T-helper 9 cell (primary cell): ENCODE measurements around the gene BUD13.
A peak's percentile ranks its signal among the peaks of the same experiment; 100 is the strongest.
"Not testable (repeated sequence)": the region's sequence is repeated elsewhere in the genome, so short reads cannot be mapped to it uniquely, and the experiment has no call there.

Experiments
- DNase-seq: peaks from one replicate; pipeline ENCODE4 v3.0.0-alpha.2; 2020
- total RNA-seq, 2 donors: gene quantifications; one replicate each; lab custom pipeline; 2026; lab: John Stamatoyannopoulos, UW

BUD13 gene, protein sequence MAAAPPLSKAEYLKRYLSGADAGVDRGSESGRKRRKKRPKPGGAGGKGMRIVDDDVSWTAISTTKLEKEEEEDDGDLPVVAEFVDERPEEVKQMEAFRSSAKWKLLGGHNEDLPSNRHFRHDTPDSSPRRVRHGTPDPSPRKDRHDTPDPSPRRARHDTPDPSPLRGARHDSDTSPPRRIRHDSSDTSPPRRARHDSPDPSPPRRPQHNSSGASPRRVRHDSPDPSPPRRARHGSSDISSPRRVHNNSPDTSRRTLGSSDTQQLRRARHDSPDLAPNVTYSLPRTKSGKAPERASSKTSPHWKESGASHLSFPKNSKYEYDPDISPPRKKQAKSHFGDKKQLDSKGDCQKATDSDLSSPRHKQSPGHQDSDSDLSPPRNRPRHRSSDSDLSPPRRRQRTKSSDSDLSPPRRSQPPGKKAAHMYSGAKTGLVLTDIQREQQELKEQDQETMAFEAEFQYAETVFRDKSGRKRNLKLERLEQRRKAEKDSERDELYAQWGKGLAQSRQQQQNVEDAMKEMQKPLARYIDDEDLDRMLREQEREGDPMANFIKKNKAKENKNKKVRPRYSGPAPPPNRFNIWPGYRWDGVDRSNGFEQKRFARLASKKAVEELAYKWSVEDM
- 18.8 to 46.9 reads per million in 2 donors for total RNA-seq

DNA sequence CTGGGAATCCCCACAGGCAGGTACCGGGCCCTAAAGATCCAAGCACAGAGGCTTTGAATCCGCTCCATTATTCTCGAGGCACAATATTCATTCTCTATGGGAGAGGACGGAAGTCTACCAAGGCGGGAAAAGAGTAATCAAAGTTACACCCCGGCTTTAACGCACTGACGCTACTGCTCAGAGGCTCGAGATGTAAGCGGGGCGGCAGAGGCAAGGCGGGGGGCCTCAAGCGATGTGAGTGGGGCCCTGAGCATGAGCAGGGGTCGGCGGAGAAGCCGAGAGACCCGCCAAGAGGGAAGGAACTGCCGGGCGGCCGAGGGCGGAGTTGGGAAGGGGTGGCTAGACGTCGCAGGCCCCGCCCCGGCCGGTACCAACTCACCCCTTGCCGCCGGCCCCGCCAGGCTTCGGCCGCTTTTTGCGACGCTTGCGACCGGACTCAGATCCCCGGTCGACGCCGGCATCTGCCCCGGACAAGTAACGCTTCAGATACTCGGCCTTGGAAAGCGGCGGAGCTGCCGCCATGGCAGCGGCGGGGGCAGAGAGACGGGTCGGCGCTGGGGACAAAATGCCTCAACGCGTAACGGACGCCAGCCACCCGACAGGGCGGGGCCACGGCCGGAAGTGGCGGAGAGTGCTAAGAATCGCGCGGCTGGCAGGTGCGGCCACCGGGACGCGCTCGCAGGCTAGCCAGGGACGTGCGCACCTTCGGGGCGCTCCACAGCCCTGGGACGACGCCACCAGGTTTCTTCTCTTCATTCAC is at the start of gene BUD13:
TSS of gene BUD13 (minus strand) at position 545 of the 760 bp plus-strand sequence. CDS start at position 522, 23 bp downstream.
- peak; percentile 97 for DNase-seq

DNA sequence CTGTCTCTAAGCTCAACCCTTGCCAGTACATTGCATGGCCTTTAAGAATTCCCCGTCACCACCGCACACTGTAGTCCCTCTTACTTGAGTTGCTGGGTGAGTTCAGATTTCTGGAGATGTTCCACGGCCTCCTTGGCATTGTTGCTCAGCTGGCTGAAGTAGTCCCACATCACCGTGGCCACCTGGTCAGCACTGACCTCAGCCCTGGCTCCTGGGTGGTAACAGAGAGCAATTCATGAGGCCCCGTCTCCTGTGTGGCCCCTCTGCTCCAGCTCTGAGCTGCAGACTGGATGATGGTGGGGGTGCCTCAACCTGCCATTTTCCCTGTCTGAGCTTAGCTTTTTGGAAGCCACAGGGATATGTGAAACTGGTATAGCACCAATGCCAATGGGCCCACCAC is 49.8 kb upstream of the BUD13 start:
- DNase-seq: no peak

DNA sequence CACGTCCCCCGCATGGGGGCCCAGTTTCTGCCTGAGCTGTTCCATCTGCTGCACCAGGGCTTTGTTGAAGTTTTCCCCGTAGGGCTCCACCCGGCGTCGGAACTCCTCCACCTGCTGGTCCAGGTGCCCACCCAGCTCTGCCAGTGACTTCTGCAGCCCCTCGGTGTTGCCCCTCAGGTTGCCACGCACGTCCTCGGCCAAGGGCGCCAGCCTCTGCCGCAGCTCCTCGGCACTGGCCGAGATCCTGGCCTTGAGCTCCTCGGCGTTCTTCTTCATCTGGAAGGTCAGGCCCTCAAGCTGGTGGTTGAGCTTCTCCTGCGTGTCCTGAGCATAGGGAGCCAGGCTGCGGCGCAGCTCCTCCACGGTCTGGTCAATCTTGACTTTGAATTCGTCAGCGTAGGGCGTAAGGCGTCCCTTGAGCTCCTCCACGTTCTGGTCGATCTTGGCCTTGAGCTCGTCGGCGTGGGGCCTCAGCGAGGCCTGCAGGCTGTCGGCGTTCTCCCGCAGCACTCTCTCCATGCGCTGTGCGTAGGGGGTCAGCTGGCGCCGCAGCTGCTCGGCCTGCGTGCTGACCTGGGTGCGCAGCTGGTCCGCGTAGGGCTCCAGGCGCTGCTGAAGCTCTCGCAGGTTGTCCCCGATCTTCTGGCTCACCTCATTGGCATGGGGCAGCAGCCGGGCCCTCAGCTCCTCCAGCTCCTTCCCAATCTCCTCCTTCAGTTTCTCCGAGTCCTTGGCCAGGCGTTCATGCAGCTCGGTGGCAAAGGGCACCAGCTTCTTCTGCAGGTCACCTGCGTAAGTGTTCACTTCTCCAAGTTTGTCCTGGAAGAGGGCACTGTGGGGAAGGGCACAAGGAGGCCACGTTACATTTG is 48.5 kb upstream of the BUD13 start:
- no peak for DNase-seq

DNA sequence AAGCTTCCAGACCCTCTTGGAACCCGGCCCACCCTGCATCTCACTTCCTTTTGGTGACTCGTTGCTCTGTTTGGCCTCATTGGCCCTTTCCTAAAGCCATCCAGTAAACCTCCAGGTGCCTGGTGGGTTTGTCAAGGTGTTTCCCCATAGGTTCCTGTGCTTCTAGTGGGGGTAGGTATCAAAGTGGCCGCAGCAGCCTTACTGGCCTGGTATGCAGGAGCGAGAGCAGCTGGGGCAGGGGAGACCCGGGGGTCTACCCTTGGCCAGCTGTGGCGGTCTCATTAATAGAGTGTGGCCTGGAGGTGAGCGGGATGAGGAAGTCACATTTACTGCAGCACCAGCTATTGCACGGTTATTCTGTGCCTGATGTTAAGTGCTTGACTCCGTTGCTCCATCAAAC is 46.3 kb upstream of the BUD13 start:
- DNase-seq: no peak

DNA sequence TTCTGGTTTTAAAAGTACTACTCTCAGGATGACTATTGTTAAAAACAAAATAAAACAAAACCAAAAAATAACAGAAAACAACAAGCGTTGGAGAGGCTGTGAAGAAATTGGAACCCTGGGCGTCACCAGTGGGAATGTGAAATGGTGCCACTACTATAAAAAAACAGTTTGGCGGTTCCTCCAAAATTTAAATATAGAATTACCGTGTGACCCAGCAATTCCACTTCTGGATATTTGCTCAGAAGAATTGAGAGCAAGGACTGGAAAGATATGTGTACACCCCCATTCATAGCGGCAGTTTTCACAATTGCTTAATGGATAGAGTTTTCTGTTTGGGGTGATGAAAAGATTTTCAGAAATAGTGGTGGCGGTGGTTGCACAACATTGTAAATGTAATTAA is 41.7 kb upstream of the BUD13 start:
- no peak for DNase-seq

DNA sequence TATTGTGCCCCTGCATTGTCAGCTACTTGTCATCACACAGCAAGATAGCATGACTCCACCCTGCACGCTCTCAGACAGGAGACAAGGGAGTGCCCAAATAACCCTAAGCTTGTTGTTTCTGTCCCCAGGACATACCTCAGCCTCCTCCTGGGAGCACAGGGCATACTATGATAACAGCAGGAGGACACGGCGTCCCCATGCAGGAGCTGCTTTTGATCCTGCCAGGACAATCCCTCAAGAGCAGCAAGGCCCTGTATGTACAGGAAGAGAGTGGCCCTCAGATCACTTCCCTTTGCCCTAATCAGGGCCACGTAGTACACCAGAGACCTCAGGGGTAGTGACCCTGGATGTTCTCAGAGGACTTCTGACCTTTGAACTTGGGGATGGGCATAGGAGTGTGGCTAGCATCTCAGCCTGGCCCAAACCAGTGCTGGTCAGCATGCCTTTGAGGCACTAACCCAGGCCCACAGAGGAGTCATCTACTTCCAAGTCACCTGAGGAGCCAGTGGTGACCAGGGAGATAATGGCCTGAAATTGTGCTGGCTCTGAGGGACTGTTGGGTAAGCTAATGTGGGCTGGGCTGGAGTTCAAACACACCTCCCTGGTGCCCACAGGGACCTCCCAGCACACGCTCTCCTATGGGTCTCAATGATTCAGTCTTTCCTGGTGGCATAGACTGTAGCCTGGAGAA is 41.1 kb upstream of the BUD13 start:
- DNase-seq: no peak

DNA sequence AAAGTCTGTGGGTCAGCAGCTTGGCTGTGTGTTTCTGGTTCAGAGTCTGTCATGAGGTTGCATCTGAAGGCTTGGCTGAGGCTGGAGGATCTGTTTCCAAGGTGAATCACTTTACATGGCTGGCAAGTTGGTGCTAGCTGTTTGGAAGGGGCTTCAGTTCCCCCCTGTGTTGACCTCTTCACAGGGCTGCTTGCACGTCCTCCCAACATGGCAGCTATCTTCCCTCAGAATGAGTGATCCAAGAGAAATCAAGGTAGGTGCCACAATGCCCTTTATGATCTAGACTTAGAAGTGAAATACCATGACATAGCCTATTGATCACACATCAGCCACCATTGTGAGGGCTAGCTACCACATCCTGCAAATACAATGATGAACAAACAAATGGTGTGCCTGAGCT is 40.4 kb upstream of the BUD13 start:
- no peak for DNase-seq

DNA sequence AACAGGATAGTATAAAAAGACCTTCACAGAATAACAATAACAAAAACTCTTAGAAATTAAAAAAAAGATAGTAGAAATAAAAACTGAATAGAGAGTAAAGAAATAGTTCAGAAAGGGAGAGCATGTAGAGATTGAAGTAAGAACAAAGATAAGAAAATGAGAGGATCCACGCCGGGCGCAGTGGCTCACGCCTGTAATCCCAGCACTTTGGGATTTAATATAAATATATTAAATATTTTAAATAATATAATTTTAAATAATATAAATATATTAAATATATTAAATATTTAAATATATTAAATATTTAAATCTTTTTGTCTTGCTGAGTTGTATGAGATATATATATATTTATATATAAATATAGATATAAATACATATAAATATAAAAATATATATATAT is 39.3 kb upstream of the BUD13 start:
- DNase-seq: no peak

DNA sequence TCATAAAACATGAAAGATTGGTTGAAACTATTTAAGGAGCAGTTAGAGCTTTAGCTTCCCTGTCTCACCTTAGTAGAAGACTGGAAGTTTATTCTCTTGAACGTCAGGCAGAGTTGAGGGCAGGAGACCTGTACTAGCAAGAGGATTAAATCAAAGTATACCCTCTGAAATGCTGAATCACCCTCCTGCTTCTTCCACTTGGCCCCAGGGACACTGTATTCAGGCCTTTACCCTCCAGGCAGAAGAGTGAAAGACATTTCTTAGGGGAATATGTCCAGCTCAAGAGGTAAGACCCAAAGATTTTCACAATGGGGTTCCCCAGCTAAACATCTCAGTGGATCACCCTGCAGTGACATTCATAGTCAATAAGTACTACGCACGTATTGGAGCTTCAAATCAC is 38.4 kb upstream of the BUD13 start:
- no peak for DNase-seq

DNA sequence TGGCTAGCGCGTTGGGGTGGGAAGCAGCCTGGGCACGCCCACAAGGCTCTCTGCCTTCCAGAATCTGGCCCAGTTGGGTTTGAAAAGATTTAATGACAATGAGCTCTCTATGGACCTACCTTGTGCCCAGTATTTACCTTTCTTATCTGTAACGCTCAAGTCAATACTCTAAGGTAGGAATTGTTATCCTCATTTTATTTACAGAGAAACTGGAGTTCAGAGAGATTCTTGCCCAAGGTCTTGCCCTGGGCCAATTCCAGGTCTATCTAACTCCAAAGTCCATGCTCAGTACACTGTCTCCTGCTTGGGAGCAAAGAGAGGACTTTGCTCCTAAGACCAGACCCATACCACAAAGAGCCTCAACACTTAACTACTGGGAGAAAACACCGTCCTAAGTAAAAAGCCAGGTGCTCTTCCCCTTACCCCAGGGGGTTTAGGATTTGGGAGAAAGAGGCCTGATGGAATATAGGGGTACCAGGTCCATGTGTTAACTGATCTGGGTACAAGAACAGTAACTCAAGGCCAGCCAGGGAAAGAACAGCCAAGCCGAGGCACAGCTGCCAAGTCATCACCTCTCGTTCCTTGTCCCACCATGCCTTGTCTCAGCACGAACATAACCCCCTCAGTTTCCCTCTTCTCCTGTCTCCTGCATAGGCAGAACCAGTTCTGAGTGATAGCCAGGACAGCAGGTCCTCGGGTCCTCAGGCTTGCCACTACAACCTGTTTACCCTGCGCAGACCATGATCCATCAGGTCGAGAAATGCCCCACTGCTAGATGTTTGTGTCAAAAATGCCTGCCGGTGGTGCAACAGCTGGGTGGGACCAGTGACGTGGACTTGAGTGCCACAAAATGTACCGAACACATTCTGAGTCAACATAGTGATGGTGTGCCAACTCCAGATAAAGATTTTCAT is 35.7 kb upstream of the BUD13 start:
- no peak for DNase-seq

DNA sequence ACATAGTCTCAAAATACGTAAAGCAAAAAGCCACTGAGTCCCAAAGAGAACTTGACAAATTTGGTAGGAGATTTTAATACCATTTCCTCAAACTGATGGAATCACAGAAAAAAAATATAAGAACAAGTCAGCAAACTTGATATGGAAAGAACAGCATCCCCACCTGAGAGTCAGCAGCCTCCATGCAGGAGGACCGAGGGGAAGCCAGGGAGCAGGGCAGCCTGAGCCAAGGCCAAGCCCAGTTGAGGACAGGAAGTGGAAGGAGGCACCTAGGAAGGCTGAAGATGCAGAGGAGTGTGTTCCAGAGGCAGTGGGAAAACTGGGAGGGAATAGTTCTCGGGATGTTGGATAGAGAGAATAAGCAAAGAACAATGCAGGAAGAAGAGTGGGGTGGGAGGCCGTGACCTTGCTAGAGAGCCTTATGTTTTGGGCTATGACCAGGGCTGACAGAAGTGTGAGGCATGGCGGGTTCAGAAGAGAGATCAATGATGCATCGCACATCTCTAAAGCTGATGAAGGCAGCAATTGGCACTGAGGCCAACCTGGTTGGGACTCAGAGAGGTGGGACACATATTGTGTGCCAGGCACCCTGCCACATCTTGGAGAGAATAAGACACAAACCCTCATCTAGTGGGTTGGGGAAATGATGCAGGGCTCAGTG is 34.9 kb upstream of the BUD13 start:
- no peak for DNase-seq

DNA sequence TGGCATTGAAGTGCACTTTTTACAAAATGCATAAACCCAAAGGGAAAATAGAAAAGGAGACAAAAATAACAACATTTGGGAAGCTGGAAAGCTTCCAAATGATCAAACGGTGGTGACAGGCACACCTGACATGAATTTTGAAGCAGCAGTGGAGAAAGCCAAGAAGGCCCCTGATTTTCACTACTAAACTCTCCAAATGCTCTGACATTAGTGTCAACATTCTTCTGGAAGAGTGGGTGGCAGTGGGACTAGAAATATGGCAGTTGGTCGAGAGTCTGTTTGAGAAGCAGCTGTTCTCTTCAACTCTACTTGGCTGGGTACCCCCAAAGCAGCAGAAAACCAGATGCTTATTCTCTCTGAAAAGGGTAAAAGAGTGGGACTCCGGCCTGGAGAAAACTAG is 31.2 kb upstream of the BUD13 start:
- DNase-seq: no peak

DNA sequence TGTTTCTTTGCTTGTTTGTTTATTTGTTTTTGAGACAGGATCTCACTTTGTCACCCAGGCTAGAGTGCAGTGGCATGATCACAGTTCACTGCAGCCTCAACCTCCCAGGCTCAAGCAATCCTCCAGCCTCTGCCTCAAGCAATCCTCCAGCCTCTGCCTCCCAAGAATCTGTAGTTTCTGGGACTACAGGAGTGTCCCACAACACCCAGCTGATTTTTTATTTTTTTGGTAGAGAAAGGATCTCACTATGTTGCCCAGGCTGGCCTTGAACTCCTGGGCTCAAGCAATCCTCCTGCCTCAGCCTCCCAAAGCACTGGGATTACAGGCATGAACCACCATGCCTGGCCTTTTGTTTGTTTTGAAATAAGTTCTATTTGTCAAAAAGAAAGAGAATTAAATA is 28.9 kb upstream of the BUD13 start:
- not testable (repeated sequence) for DNase-seq

DNA sequence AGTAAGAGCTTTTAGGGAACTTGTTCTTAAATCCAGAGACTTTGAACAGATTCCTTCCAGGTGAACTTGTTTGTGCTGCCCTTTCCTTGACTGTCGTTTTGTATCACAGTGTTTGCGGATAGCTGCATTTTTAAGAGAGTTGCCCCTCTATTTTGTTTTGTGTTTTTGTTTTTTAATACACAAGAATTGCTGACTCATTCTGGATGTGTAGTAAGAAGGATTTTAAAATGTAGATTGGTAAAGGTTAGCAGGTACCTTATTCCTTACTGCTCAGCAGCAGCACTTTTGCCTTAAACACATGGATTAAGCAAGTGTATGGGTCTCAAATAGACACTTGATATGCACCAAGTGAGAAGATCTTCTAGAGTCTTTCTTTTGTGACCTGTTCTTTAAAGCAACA is 27.8 kb upstream of the BUD13 start:
- no peak for DNase-seq

DNA sequence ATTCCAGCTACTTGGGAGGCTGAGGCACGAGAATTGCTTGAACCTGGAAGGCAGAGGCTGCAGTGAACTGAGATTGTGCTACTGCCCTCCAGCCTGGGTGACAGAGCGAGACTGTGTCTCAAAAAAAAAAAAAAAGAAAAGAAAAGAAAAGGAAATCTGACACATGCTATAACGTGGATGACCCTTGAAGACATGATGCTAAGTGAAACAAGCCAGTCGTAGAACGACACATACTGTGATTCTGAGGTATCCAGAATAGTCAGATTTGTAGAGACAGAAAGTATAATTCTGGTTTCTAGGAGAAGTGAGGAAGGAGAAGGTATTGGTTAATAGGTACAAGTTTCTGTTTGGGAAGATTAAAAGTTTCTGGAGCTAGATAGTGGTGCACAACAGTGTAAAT is 25.6 kb upstream of the BUD13 start:
- no peak for DNase-seq

DNA sequence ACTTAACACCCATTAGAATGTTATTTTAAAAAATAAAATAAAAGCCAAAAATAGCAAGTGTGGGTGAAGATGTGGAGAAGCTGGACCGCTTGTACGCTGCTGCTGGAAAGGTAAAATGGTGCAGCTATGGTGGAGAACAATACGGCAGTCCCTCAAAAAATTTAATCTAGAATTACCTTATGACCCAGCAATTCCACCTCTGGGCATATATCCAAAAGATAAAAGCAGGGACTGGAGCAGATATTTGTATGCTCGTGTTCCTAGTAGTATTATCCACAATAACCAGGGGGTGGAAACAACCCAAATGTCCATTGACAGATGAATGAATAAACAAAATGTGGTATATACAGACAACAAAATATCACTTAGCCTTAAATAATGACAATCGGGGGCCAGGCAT is 25.0 kb upstream of the BUD13 start:
- DNase-seq: no peak

DNA sequence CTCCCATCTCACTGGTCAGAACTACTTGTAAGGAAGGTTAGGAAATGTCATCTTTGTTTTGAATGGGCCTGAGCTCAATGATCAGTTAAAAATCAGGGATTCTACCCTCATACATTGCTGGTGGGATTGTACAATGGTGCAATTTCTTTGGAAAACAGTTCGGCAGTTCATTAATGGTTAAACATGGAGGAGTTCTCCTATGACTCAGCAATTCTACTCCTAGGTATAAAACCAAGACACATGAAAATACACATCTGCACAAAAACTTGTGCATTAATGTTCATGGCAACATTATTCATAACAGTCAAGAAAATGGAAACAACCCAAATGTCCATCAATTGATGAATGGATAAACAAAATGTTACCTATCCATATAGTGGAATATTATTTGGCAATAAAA is 23.8 kb upstream of the BUD13 start:
- no peak for DNase-seq

DNA sequence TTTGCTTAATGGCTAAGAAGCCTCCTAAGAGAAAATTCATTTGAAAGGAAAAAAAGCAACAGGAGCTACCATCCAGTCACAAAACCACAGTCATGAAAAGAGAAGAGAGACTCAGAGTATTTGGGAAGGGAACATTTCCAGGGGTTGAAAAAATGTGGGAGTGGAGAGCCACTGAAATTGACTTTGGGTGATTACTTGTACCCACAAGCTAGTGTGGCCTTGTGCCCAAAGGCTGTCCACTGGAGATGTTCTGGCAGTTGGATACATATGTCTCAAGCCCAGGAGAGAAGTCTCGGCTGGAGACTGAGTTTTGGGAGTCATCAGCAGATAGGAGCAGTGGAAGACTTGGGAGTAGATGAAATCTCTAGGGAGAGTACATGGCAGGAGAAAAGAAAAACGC is 22.1 kb upstream of the BUD13 start:
- no peak for DNase-seq

DNA sequence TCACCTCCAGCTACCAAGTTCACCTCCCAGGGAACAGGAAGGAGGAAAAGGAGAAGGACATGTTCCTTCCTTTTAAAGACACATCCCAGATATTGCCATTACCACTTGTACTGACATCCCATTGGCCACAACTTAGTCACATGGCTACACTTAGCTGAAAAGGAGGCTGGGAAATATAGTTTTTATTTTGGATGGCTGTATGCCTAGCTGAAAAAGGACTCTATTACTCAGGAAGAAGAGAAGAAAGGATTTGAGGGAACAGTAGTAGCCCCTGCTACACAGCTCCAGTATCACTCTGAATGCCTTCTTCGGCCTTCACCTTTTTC is 20.9 kb upstream of the BUD13 start:
- DNase-seq: no peak
